IMR-90 (cell line): ENCODE results near the gene RPUSD2. TPM values are rescaled to one million over a fixed set of nuclear protein-coding genes. Genes with fewer than 3 reads are reported as not detected.

Experiments
- ATAC-seq: fragments of 200-7000 bp; cut with Tn5 transposase; 2 replicates; pipeline ENCODE4 v1.9.1; 2020; ENCODE audit warnings: low read depth, mild to moderate bottlenecking, moderate library complexity
- BruUV-seq: library from RNA; stranded (reverse); fragments of 400-500 nt; replicated peaks from 2 replicates; lab custom pipeline; 2021; lab: Mats Ljungman, UMichigan
- CTCF ChIA-PET: fragments of 300-600 bp; formaldehyde crosslinking; extraction: SDS; loops from one replicate; lab custom pipeline; 2021; ENCODE audit warnings: antibody characterized with exemption; lab: Yijun Ruan, JAX
- POLR2A ChIA-PET: fragments of 300-600 bp; sonication (Branson Sonifier 250); formaldehyde crosslinking; loops from one replicate; lab custom pipeline; 2022; ENCODE audit warnings: antibody characterized with exemption; ENCODE audit not compliant: unreplicated experiment; lab: Charles Lee
- DNase-seq: peaks from one replicate; pipeline ENCODE4 v3.0.0; 2013
- H2AFZ ChIP-seq: replicated peaks from 2 replicates; pipeline ENCODE3; 2013; ENCODE audit warnings: low read length, mild to moderate bottlenecking; ENCODE audit not compliant: poor library complexity
- H2AK5ac ChIP-seq: 2 replicates; pipeline ENCODE4 v1.6.1; 2013; ENCODE audit warnings: low read depth, low read length, inconsistent platforms
- H2AK9ac ChIP-seq: replicated peaks from 2 replicates; pipeline ENCODE3; 2013; ENCODE audit warnings: mild to moderate bottlenecking, low read depth, low read length, moderate library complexity; ENCODE audit not compliant: poor library complexity
- H2BK120ac ChIP-seq: 2 replicates; pipeline ENCODE4 v1.6.1; 2013; ENCODE audit warnings: low read depth, low read length, inconsistent platforms
- H2BK15ac ChIP-seq: 3 replicates; pipeline ENCODE4 v1.6.1; 2013; ENCODE audit warnings: low read depth, low read length, inconsistent platforms
- H2BK20ac ChIP-seq: 2 replicates; pipeline ENCODE4 v1.6.1; 2013; ENCODE audit warnings: low read depth, mild to moderate bottlenecking, inconsistent platforms, low read length, moderate library complexity
- H2BK5ac ChIP-seq: 2 replicates; pipeline ENCODE4 v1.6.1; 2013; ENCODE audit warnings: mild to moderate bottlenecking, low read depth, low read length, inconsistent platforms; ENCODE audit not compliant: poor library complexity, severe bottlenecking
- H3K14ac ChIP-seq: replicated peaks from 2 replicates; pipeline ENCODE4 v1.6.1; 2013; ENCODE audit warnings: low read depth, low read length, inconsistent platforms
- H3K18ac ChIP-seq: 2 replicates; pipeline ENCODE4 v1.6.1; 2013; ENCODE audit warnings: low read depth, low read length, control low read depth
- H3K23ac ChIP-seq: 2 replicates; pipeline ENCODE4 v1.6.1; 2013; ENCODE audit warnings: low read depth, low read length, inconsistent platforms
- H3K27ac ChIP-seq: 2 replicates; pipeline ENCODE4 v1.5.1; 2013; ENCODE audit warnings: mild to moderate bottlenecking, control low read depth, low read length; ENCODE audit not compliant: insufficient read depth
- H3K27me3 ChIP-seq: 2 replicates; pipeline ENCODE4 v1.6.1; 2013; ENCODE audit warnings: low read length; ENCODE audit not compliant: control insufficient read depth, insufficient read depth
- H3K36me3 ChIP-seq: 2 replicates; pipeline ENCODE4 v1.6.1; 2013; ENCODE audit warnings: low read length, mixed read lengths; ENCODE audit not compliant: control insufficient read depth, insufficient read depth
- H3K4ac ChIP-seq: 2 replicates; pipeline ENCODE4 v1.6.1; 2013; ENCODE audit warnings: low read depth, low read length, inconsistent platforms
- H3K4me1 ChIP-seq: 2 replicates; pipeline ENCODE4 v1.6.1; 2013; ENCODE audit warnings: low read length, mixed read lengths; ENCODE audit not compliant: control insufficient read depth, insufficient read depth
- H3K4me2 ChIP-seq: 2 replicates; pipeline ENCODE4 v1.6.1; 2013; ENCODE audit warnings: low read depth, mild to moderate bottlenecking, control low read depth, low read length, moderate library complexity
- H3K4me3 ChIP-seq: 2 replicates; pipeline ENCODE4 v1.5.1; 2013; ENCODE audit warnings: low read depth, mild to moderate bottlenecking, control low read depth, low read length, moderate library complexity; ENCODE audit not compliant: insufficient read depth
- H3K56ac ChIP-seq: 2 replicates; pipeline ENCODE4 v1.6.1; 2013; ENCODE audit warnings: low read length, inconsistent platforms; ENCODE audit not compliant: insufficient read depth; ENCODE audit errors: extremely low read depth
- H3K79me1 ChIP-seq, 2 experiments: 2 replicates each; pipeline ENCODE4 v1.6.1; 2013; ENCODE audit warnings: low read length in 2 of 2, inconsistent platforms in 1 of 2, low read depth in 1 of 2
- H3K9ac ChIP-seq: 2 replicates; pipeline ENCODE4 v1.6.1; 2013; ENCODE audit warnings: low read depth, low read length, control low read depth
- H3K9me1 ChIP-seq: 2 replicates; pipeline ENCODE4 v1.6.1; 2013; ENCODE audit warnings: low read length, inconsistent platforms; ENCODE audit not compliant: insufficient read depth
- H3K9me3 ChIP-seq: 2 replicates; pipeline ENCODE4 v1.6.1; 2013; ENCODE audit warnings: low read length; ENCODE audit not compliant: control insufficient read depth, insufficient read depth
- H4K20me1 ChIP-seq: 2 replicates; pipeline ENCODE4 v1.6.1; 2013; ENCODE audit warnings: low read length, inconsistent platforms; ENCODE audit not compliant: insufficient read depth
- H4K5ac ChIP-seq: 2 replicates; pipeline ENCODE4 v1.6.1; 2013; ENCODE audit warnings: mild to moderate bottlenecking, low read depth, low read length, control low read depth
- H4K8ac ChIP-seq, 2 experiments: 2 replicates each; pipeline ENCODE4 v1.6.1; 2013; ENCODE audit warnings: low read depth in 2 of 2, low read length in 2 of 2, control low read depth in 1 of 2, inconsistent platforms in 1 of 2
- H4K91ac ChIP-seq: 2 replicates; pipeline ENCODE4 v1.6.1; 2013; ENCODE audit warnings: low read depth, low read length, inconsistent platforms; ENCODE audit not compliant: insufficient read depth
- CHD1 ChIP-seq: IDR thresholded peaks from 2 replicates; pipeline ENCODE4 v1.6.1; 2012; ENCODE audit warnings: low read depth, low read length, improper control_type of control experiment
- CTCF ChIP-seq: conservative IDR thresholded peaks from 2 replicates; pipeline ENCODE4 v1.5.1; 2012; ENCODE audit warnings: mild to moderate bottlenecking, low read depth, low read length, improper control_type of control experiment
- MAZ ChIP-seq: IDR thresholded peaks from 2 replicates; pipeline ENCODE4 v1.6.1; 2012; ENCODE audit warnings: low read depth, mild to moderate bottlenecking, low read length, improper control_type of control experiment, moderate library complexity, borderline replicate concordance
- MXI1 ChIP-seq: IDR thresholded peaks from 2 replicates; pipeline ENCODE4 v1.6.1; 2012; ENCODE audit warnings: low read depth, mild to moderate bottlenecking, low read length, moderate library complexity, borderline replicate concordance
- NFE2L2 ChIP-seq: fragments of 150-350 bp; IDR thresholded peaks from 2 replicates; pipeline ENCODE4 v1.6.1; 2016; ENCODE audit warnings: low read depth, mild to moderate bottlenecking, low read length
- SMC3 ChIP-seq: fragments of 150-350 bp; IDR thresholded peaks from 2 replicates; pipeline ENCODE4 v1.6.1; 2016; ENCODE audit warnings: low read depth, mild to moderate bottlenecking, antibody characterized with exemption, low read length, moderate library complexity
- WGBS, 2 experiments: methylation state at CpG; one replicate each; pipeline versions ENCODE4 v1.1.5 to v1.1.7; 2013; ENCODE audit warnings: missing lambda C conversion rate in 2 of 2; ENCODE audit not compliant: insufficient read length in 1 of 2; ENCODE audit errors: extremely low coverage in 2 of 2; 5-methylcytosine and 5-hydroxymethylcytosine counted together
- dilution Hi-C: fragments of 300-500 bp; cut with HindIII; formaldehyde crosslinking; loops from one replicate; pipeline ENCODE4 v1.14.3; 2018; ENCODE audit warnings: low sequenced_read_pairs; ENCODE audit not compliant: unreplicated experiment
- in situ Hi-C: fragments of 300-500 bp; cut with MboI; formaldehyde crosslinking; loops from 3 replicates; pipeline ENCODE4 v1.14.3; 2019; ENCODE audit warnings: low sequenced_read_pairs, inconsistent platforms, mixed read lengths
- intact Hi-C: fragments of 100-400 bp; cut with micrococcal nuclease; formaldehyde crosslinking; loops from 2 replicates; pipeline ENCODE4 v1.10.0; 2022
- polyA plus RNA-seq, 3 experiments: library from polyadenylated mRNA; depleted of rRNA; stranded (reverse); fragments of >200 nt; gene quantifications; 2 replicates each; pipeline ENCODE4 v1.2.3, GENCODE V29; 2012; ENCODE audit warnings: low replicate concordance in 1 of 3
- total RNA-seq: library from RNA; depleted of rRNA; stranded (reverse); fragments of >200 nt; gene quantifications from 2 replicates; pipeline ENCODE4 v1.2.3, GENCODE V29; 2012

Gene RPUSD2
- total and polyA plus RNA-seq, 2 of the 4 experiments (the other 2 are of a cell fraction): 7.4 to 13.4 TPM

GRCh38 chr15:40584191-40584590 is 15.1 kb downstream of the RPUSD2 start:
- ATAC-seq (no peak), DNase-seq (no peak)
- no peak overlapping the region for H2BK15ac ChIP-seq
- no peaks in the 10 kb centered on the region for H3K9me3 ChIP-seq
- no peaks in the 10 kb centered on the region for H3K4me1 ChIP-seq
- H3K4me3 ChIP-seq: no peak overlapping the region
- H3K23ac ChIP-seq: no peak overlapping the region
- H2BK5ac ChIP-seq: no peak overlapping the region
- H4K8ac ChIP-seq: no peak overlapping the region
- no peak overlapping the region for H3K9ac ChIP-seq
- TF ChIP-seq CTCF (no peak), MAZ (no peak), NFE2L2 (no peak), SMC3 (no peak), MXI1 (no peak), CHD1 (no peak)
- dilution Hi-C loops: no loop called here
- POLR2A ChIA-PET: no interaction called here
- no peak overlapping the region for H3K56ac ChIP-seq
- BruUV-seq: no TSS peak
- H4K91ac ChIP-seq: no peak overlapping the region
- H3K36me3 ChIP-seq: no peaks in the 10 kb centered on the region
- no peaks in the 10 kb centered on the region for H3K79me1 ChIP-seq
- no peak overlapping the region for H3K14ac ChIP-seq
- in situ Hi-C loops: no loop called here
- H3K4me2 ChIP-seq: no peak overlapping the region
- no peak overlapping the region for H2AK9ac ChIP-seq
- CTCF ChIA-PET: no interaction called here
- no peaks in the 10 kb centered on the region for H4K20me1 ChIP-seq
- H4K5ac ChIP-seq: no peak overlapping the region
- no peak overlapping the region for H2AFZ ChIP-seq
- H3K27ac ChIP-seq: no peak overlapping the region
- H2AK5ac ChIP-seq: no peak overlapping the region
- no peak overlapping the region for H3K18ac ChIP-seq
- intact Hi-C loops: no loop called here
- H2BK120ac ChIP-seq: no peak overlapping the region
- no peaks in the 10 kb centered on the region for H3K27me3 ChIP-seq
- no peaks in the 10 kb centered on the region for H3K9me1 ChIP-seq
- no CpG with 5 or more reads among the region's 2 CpGs for WGBS, 2 experiments
- no peak overlapping the region for H2BK20ac ChIP-seq
- H3K4ac ChIP-seq: no peak overlapping the region
